ENCODE measurements around the gene ELP5.
A peak's percentile ranks its signal among the peaks of the same experiment; 100 is the strongest.

Gene ELP5

GRCh38 chr17:7242717-7243452, 9.1 kb upstream of the ELP5 start (continued):
- TF ChIP-seq HOXA7 (CRISPR knock-in tag; IDR thresholded peaks at IDR 0.05; ENCODE audit: borderline replicate concordance) = no peak
- TF ChIP-seq ZNF624 (tag by site-specific recombination; IDR thresholded peaks at IDR 0.05) = no peak
- TF ChIP-seq ZNF544 (tag by site-specific recombination; IDR thresholded peaks at IDR 0.05) = no peak
- no peak for TF ChIP-seq ZFP41 (tag by site-specific recombination; IDR thresholded peaks at IDR 0.05; ENCODE audit: borderline replicate concordance)
- TF ChIP-seq ZNF169 (tag by site-specific recombination; IDR thresholded peaks at IDR 0.05) = no peak
- TF ChIP-seq ZNF449 (tag by site-specific recombination; IDR thresholded peaks at IDR 0.05) = peak; percentile 40; the same call in 1 of the 2 replicates
- TF ChIP-seq ZIC2 (tag by site-specific recombination; IDR thresholded peaks at IDR 0.05) = peak; percentile 85
- TF ChIP-seq BCL11A (tag by site-specific recombination; IDR thresholded peaks at IDR 0.05; ENCODE audit: low read depth) = peak; percentile 83
- TF ChIP-seq, protein P1, sequence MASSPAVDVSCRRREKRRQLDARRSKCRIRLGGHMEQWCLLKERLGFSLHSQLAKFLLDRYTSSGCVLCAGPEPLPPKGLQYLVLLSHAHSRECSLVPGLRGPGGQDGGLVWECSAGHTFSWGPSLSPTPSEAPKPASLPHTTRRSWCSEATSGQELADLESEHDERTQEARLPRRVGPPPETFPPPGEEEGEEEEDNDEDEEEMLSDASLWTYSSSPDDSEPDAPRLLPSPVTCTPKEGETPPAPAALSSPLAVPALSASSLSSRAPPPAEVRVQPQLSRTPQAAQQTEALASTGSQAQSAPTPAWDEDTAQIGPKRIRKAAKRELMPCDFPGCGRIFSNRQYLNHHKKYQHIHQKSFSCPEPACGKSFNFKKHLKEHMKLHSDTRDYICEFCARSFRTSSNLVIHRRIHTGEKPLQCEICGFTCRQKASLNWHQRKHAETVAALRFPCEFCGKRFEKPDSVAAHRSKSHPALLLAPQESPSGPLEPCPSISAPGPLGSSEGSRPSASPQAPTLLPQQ (tag by site-specific recombination; IDR thresholded peaks at IDR 0.05) = peak; percentile 70; the same call in 1 of the 2 replicates
- TF ChIP-seq ZNF629 (tag by site-specific recombination; IDR thresholded peaks at IDR 0.05) = peak; percentile 88
- TF ChIP-seq ZNF140 (tag by site-specific recombination; IDR thresholded peaks at IDR 0.05) = no peak
- TF ChIP-seq ZNF146 (tag by site-specific recombination; IDR thresholded peaks at IDR 0.05) = peak; percentile 93
- peak; percentile 98 for TF ChIP-seq SP7 (tag by site-specific recombination; IDR thresholded peaks at IDR 0.05)
- TF ChIP-seq ZNF404 (tag by site-specific recombination; IDR thresholded peaks at IDR 0.05) = no peak
- TF ChIP-seq ZNF155 (tag by site-specific recombination; IDR thresholded peaks at IDR 0.05) = no peak
- peak; percentile 97 for TF ChIP-seq PATZ1 (tag by site-specific recombination; IDR thresholded peaks at IDR 0.05)
- peak; percentile 39; the same call in 1 of the 2 replicates for TF ChIP-seq SCRT2 (tag by site-specific recombination; IDR thresholded peaks at IDR 0.05)
- TF ChIP-seq, protein P2, sequence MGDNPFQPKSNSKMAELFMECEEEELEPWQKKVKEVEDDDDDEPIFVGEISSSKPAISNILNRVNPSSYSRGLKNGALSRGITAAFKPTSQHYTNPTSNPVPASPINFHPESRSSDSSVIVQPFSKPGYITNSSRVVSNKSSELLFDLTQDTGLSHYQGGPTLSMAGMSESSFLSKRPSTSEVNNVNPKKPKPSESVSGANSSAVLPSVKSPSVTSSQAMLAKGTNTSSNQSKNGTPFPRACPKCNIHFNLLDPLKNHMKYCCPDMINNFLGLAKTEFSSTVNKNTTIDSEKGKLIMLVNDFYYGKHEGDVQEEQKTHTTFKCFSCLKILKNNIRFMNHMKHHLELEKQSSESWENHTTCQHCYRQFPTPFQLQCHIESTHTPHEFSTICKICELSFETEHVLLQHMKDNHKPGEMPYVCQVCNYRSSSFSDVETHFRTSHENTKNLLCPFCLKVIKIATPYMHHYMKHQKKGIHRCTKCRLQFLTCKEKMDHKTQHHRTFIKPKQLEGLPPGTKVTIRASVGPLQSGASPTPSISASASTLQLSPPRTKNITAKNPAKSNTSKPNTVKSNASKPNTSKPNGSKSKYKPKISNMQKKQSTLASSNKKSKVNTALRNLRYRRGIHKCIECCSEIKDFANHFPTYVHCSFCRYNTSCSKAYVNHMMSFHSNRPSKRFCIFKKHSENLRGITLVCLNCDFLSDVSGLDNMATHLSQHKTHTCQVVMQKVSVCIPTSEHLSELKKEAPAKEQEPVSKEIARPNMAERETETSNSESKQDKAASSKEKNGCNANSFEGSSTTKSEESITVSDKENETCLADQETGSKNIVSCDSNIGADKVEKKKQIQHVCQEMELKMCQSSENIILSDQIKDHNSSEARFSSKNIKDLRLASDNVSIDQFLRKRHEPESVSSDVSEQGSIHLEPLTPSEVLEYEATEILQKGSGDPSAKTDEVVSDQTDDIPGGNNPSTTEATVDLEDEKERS (tag by site-specific recombination; IDR thresholded peaks at IDR 0.05) = peak; percentile 73; the same call in 1 of the 2 replicates
- TF ChIP-seq ZEB2 (tag by site-specific recombination; IDR thresholded peaks at IDR 0.05) = peak; percentile 98
- peak; percentile 50; the same call in 1 of the 2 replicates for TF ChIP-seq REST (tag by site-specific recombination; IDR thresholded peaks at IDR 0.05)
- TF ChIP-seq ZNF341 (tag by site-specific recombination; IDR thresholded peaks at IDR 0.05; ENCODE audit: low read depth) = peak; percentile 78
- no peak for TF ChIP-seq ZNF514 (tag by site-specific recombination; IDR thresholded peaks at IDR 0.05)
- no peak for TF ChIP-seq ZNF521 (tag by site-specific recombination; IDR thresholded peaks at IDR 0.05)
- peak; percentile 100 for TF ChIP-seq KLF8 (tag by site-specific recombination; IDR thresholded peaks at IDR 0.05)
- TF ChIP-seq ZNF335 (tag by site-specific recombination; conservative IDR thresholded peaks at IDR 0.05) = peak; percentile 52
- TF ChIP-seq ZNF510 (tag by site-specific recombination; IDR thresholded peaks at IDR 0.05; ENCODE audit: insufficient replicate concordance) = no peak
- TF ChIP-seq PRDM1 (tag by site-specific recombination; IDR thresholded peaks at IDR 0.05) = 0 out of 2 replicates have a peak, but pooled peaks have one; percentile 24
- TF ChIP-seq ZNF558 (tag by site-specific recombination; IDR thresholded peaks at IDR 0.05) = no peak
- peak; percentile 56; the same call in 1 of the 2 replicates for TF ChIP-seq ZNF837 (tag by site-specific recombination; IDR thresholded peaks at IDR 0.05)
